K562 (cell line): ENCODE data around the gene ZBTB42. TPM values are rescaled to one million over a fixed set of nuclear protein-coding genes. Genes with fewer than 3 reads are reported as not detected.
A peak's percentile ranks its signal among the peaks of the same experiment; 100 is the strongest.

Experiments
- C11orf30 ChIP-seq: fragments of 450-650 bp; IDR thresholded peaks from 2 replicates; pipeline ENCODE4 v1.6.1; 2016; ENCODE audit warnings: low read depth, mild to moderate bottlenecking
- CCNT2 ChIP-seq: IDR thresholded peaks from 2 replicates; pipeline ENCODE4 v1.6.1; 2011; ENCODE audit warnings: borderline replicate concordance, low read depth, mild to moderate bottlenecking, moderate library complexity, mixed read lengths, low read length; ENCODE audit not compliant: insufficient read length; ENCODE audit errors: extremely low read depth
- EGR1 ChIP-seq: fragments of 450-650 bp; conservative IDR thresholded peaks from 2 replicates; pipeline ENCODE4 v1.6.1; 2017; ENCODE audit warnings: mild to moderate bottlenecking
- FOXA1 ChIP-seq: fragments of 450-650 bp; IDR thresholded peaks from 2 replicates; pipeline ENCODE4 v1.6.1; 2016; ENCODE audit warnings: mild to moderate bottlenecking, borderline replicate concordance
- FOXO4 ChIP-seq: fragments of 450-650 bp; formaldehyde crosslinking; IDR thresholded peaks from 2 replicates; pipeline ENCODE4 v1.4.0; 2020; ENCODE audit warnings: mild to moderate bottlenecking, moderate library complexity
- HMBOX1 ChIP-seq: sonication (generic); IDR thresholded peaks from 2 replicates; pipeline ENCODE4 v1.6.1; 2016
- HMGN3 ChIP-seq: IDR thresholded peaks from 2 replicates; pipeline ENCODE4 v1.6.1; 2011; ENCODE audit warnings: borderline replicate concordance, low read depth, mild to moderate bottlenecking, mixed read lengths, low read length; ENCODE audit not compliant: insufficient read length; ENCODE audit errors: extremely low read depth
- HNRNPL ChIP-seq: fragments of 200-400 bp; formaldehyde crosslinking; IDR thresholded peaks from 2 replicates; pipeline ENCODE4 v1.6.1; 2017; ENCODE audit warnings: low read depth, mild to moderate bottlenecking, low read length
- LEF1 ChIP-seq: fragments of 450-650 bp; IDR thresholded peaks from 2 replicates; pipeline ENCODE4 v1.6.1; 2016; ENCODE audit warnings: mild to moderate bottlenecking
- MBD1 ChIP-seq: fragments of 250-450 bp; sonication (Bioruptor Pico); IDR thresholded peaks from 2 replicates; pipeline ENCODE4 v1.8.0; 2022; ENCODE audit warnings: inconsistent platforms
- MLLT1 ChIP-seq, 2 experiments: fragments of 450-650 bp; IDR thresholded peaks; 2 replicates each; pipeline ENCODE4 v1.6.1; 2016
- MTA2 ChIP-seq: fragments of 450-650 bp; IDR thresholded peaks from 2 replicates; pipeline ENCODE4 v1.6.1; 2016; ENCODE audit warnings: low read depth
- MXD1 ChIP-seq: fragments of 250-450 bp; sonication (Bioruptor Pico); IDR thresholded peaks from 2 replicates; pipeline ENCODE4 v1.8.0; 2021; ENCODE audit warnings: borderline replicate concordance, mild to moderate bottlenecking, moderate library complexity; ENCODE audit not compliant: poor library complexity, severe bottlenecking
- NONO ChIP-seq, 2 experiments: fragments of 200-400 bp in 1 of 2; fragments of 450-650 bp in 1 of 2; formaldehyde crosslinking in 1 of 2; IDR thresholded peaks; 2 replicates each; pipeline ENCODE4 v1.6.1; 2017; ENCODE audit warnings: low read depth in 2 of 2, mild to moderate bottlenecking in 2 of 2, moderate library complexity in 2 of 2, low read length in 1 of 2
- SMAD2 ChIP-seq: fragments of 150-350 bp; IDR thresholded peaks from 2 replicates; pipeline ENCODE4 v1.6.1; 2014; ENCODE audit warnings: low read depth, mild to moderate bottlenecking, low read length
- SNIP1 ChIP-seq: fragments of 450-650 bp; IDR thresholded peaks from 2 replicates; pipeline ENCODE4 v1.7.1; 2017; ENCODE audit warnings: low read depth, mild to moderate bottlenecking
- ZC3H11A ChIP-seq: IDR thresholded peaks from 2 replicates; pipeline ENCODE4 v1.6.1; 2012; ENCODE audit warnings: low read depth, low read length, improper control_type of control experiment
- ZNF134 ChIP-seq: fragments of 250-450 bp; sonication (Bioruptor Pico); conservative IDR thresholded peaks from 2 replicates; pipeline ENCODE4 v1.4.0; 2020
- ZNF224 ChIP-seq: sonication (generic); formaldehyde crosslinking; IDR thresholded peaks from 2 replicates; pipeline ENCODE4 v1.8.0; 2022; ENCODE audit warnings: mild to moderate bottlenecking, missing genetic modification reagents
- ZNF324 ChIP-seq: fragments of 250-450 bp; sonication (Bioruptor Pico); IDR thresholded peaks from 2 replicates; pipeline ENCODE4 v1.4.0; 2020; ENCODE audit warnings: mild to moderate bottlenecking
- ZNF507 ChIP-seq: conservative IDR thresholded peaks from 2 replicates; pipeline ENCODE4 v1.6.1; 2017; ENCODE audit warnings: missing genetic modification characterization, missing compliant biosample characterization
- ZNF695 ChIP-seq: fragments of 450-650 bp; formaldehyde crosslinking; IDR thresholded peaks from 2 replicates; pipeline ENCODE4 v1.4.0; 2020; ENCODE audit warnings: mild to moderate bottlenecking, moderate library complexity
- ZNF699 ChIP-seq: fragments of 250-450 bp; sonication (Bioruptor Pico); IDR thresholded peaks from 2 replicates; pipeline ENCODE4 v1.8.0; 2021; ENCODE audit warnings: mild to moderate bottlenecking, moderate library complexity; ENCODE audit not compliant: insufficient replicate concordance
- polyA plus RNA-seq, 8 experiments: library from polyadenylated mRNA; depleted of rRNA in 4 of 8; stranded (reverse) in 5 of 8; unstranded in 3 of 8; fragments of >200 nt; fragmentation: Nextera tagmentation in 2 of 8; fragmentation: Illumina TruSeq in 1 of 8; extraction: Ambion mirVana in 2 of 8; extraction: Trizol in 1 of 8; gene quantifications; 2 replicates each; pipeline versions ENCODE4 v1.2.1 to v1.2.3, GENCODE V29; 2011 to 2014; ENCODE audit warnings: inconsistent platforms in 1 of 8, missing spikeins in 1 of 8
- total RNA-seq, 7 experiments: library from RNA; depleted of rRNA in 6 of 7; stranded (reverse); fragments of >200 nt in 6 of 7; fragmentation: Illumina TruSeq in 2 of 7; extraction: Trizol in 2 of 7; gene quantifications; 2 replicates each; pipeline versions ENCODE4 v1.2.1 to v1.2.3, GENCODE V29; 2011 to 2021; ENCODE audit warnings: low replicate concordance in 1 of 7

The ZBTB42 gene
- total and polyA plus RNA-seq, 9 of the 15 experiments (the other 6 are each of a cell fraction or from before 2014, with no cell fraction given), result 0.03 to 8.5 (median 2.4) TPM

GRCh38 chr14:104800771-104801519 lies at the start of gene ZBTB42 (continued):
- no peak for TF ChIP-seq MLLT1 (IDR thresholded peaks at IDR 0.05)
- no peak for TF ChIP-seq LEF1
- TF ChIP-seq SNIP1, result no peak
- TF ChIP-seq HMGN3, result peak; percentile 14
- no peak for TF ChIP-seq ZNF134
- no peak for TF ChIP-seq SMAD2
- no peak for TF ChIP-seq MTA2
- no peak for TF ChIP-seq NONO (IDR thresholded peaks at IDR 0.05; ENCODE audit: low read depth in 2 of 2, low read length in 1 of 2)
- TF ChIP-seq ZC3H11A, result no peak
- no peak for TF ChIP-seq ZNF699 (CRISPR knock-in tag)
- TF ChIP-seq HMBOX1, result no peak
- TF ChIP-seq FOXA1, result no peak
- TF ChIP-seq ZNF324 (CRISPR knock-in tag), result no peak
- TF ChIP-seq FOXO4 (CRISPR knock-in tag), result no peak
- TF ChIP-seq C11orf30, result no peak
- no peak for TF ChIP-seq ZNF224 (CRISPR knock-in tag)
- TF ChIP-seq ZNF695 (CRISPR knock-in tag), result no peak
- no peak for TF ChIP-seq ZNF507 (tag)
- TF ChIP-seq MBD1, result no peak
- no peak for TF ChIP-seq MXD1 (CRISPR knock-in tag)
- TF ChIP-seq CCNT2, result peak; percentile 26
- 0 out of 2 replicates have a peak, but pooled peaks have one; percentile 19 for TF ChIP-seq HNRNPL
- TF ChIP-seq EGR1, result peak; percentile 57; the same call in 1 of the 2 replicates
